Vagina (tissue), 2 donors: Measurements from ENCODE around the gene PSMA7.

Experiments used
- CTCF ChIP-seq, 3 experiments: fragments of 450-650 bp in 2 of 3; fragments of 200-600 bp in 1 of 3; sonication (generic) in 1 of 3; IDR thresholded peaks; one replicate each; pipeline ENCODE4 v1.5.1; 2017 to 2019; ENCODE audit warnings: antibody characterized with exemption in 3 of 3, mild to moderate bottlenecking in 2 of 3, moderate library complexity in 2 of 3
- POLR2A ChIP-seq, 2 donors: fragments of 450-650 bp; IDR thresholded peaks; one replicate each; pipeline ENCODE4 v1.6.1; 2017; ENCODE audit warnings: antibody characterized with exemption in 2 of 2, mild to moderate bottlenecking in 2 of 2, moderate library complexity in 2 of 2

- TF ChIP-seq POLR2A (IDR thresholded peaks at IDR 0.05): no peak
- no peak for TF ChIP-seq CTCF (IDR thresholded peaks at IDR 0.05)
Observed at GRCh38 chr20:62186887-62187866, 44.0 kb upstream of the PSMA7 start.
